A673 (cell line): ENCODE data around the gene WDR36.

ENCODE experiments used
- EZH2 ChIP-seq: fragments of 200-600 bp; sonication (generic); IDR thresholded peaks from 2 replicates; pipeline ENCODE4 v1.6.1; 2017; ENCODE audit warnings: borderline replicate concordance, low read depth, mild to moderate bottlenecking, mixed read lengths, antibody characterized with exemption, low read length; ENCODE audit not compliant: poor library complexity, severe bottlenecking
- TF ChIP-seq, protein P1 (sequence below): fragments of 300-800, 200-600 bp; sonication (generic); conservative IDR thresholded peaks from 2 replicates; pipeline ENCODE4 v1.5.1; 2017; ENCODE audit warnings: low read depth, mild to moderate bottlenecking, antibody characterized with exemption, low read length, moderate library complexity, mixed read lengths

GRCh38 chr5:111119221-111119620 is 27.1 kb downstream of the WDR36 start:
- TF ChIP-seq, protein P1, sequence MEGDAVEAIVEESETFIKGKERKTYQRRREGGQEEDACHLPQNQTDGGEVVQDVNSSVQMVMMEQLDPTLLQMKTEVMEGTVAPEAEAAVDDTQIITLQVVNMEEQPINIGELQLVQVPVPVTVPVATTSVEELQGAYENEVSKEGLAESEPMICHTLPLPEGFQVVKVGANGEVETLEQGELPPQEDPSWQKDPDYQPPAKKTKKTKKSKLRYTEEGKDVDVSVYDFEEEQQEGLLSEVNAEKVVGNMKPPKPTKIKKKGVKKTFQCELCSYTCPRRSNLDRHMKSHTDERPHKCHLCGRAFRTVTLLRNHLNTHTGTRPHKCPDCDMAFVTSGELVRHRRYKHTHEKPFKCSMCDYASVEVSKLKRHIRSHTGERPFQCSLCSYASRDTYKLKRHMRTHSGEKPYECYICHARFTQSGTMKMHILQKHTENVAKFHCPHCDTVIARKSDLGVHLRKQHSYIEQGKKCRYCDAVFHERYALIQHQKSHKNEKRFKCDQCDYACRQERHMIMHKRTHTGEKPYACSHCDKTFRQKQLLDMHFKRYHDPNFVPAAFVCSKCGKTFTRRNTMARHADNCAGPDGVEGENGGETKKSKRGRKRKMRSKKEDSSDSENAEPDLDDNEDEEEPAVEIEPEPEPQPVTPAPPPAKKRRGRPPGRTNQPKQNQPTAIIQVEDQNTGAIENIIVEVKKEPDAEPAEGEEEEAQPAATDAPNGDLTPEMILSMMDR, result no peak
- no peak for TF ChIP-seq EZH2
